HG02981 (cell line): ENCODE measurements around the gene CLEC5A.
A peak's percentile ranks its signal among the peaks of the same experiment; 100 is the strongest.
"Not testable (repeated sequence)": the region's sequence is repeated elsewhere in the genome, so short reads cannot be mapped to it uniquely, and the experiment has no call there.

ENCODE experiments used
- ATAC-seq: cut with Tn5 transposase; IDR thresholded peaks from one replicate; pipeline ENCODE4 v1.9.1; 2021; ENCODE audit warnings: mild to moderate bottlenecking, moderate library complexity; ENCODE audit not compliant: unreplicated experiment

CLEC5A gene

GRCh38 chr7:141949451-141949850, 2.7 kb upstream of the CLEC5A start:
- no peak for ATAC-seq

- no peak for ATAC-seq
These were observed 2.2 kb upstream of the CLEC5A start for GRCh38 chr7:141949021-141949420.

- ATAC-seq = no peak
These were observed 1.4 kb downstream of the CLEC5A start for GRCh38 chr7:141945356-141945755.

GRCh38 chr7:141944811-141945210, 2.0 kb downstream of the CLEC5A start:
- ATAC-seq = no peak

- ATAC-seq = no peak
These were observed 2.9 kb downstream of the CLEC5A start for GRCh38 chr7:141943846-141944245.

GRCh38 chr7:141941075-141941474, 5.7 kb downstream of the CLEC5A start:
- ATAC-seq = no peak

- ATAC-seq = no peak
These were observed 16.6 kb downstream of the CLEC5A start for GRCh38 chr7:141930211-141930610.

GRCh38 chr7:141928845-141929195, 18.0 kb downstream of the CLEC5A start:
- ATAC-seq = no peak

GRCh38 chr7:141928146-141928844, 18.5 kb downstream of the CLEC5A start:
- no peak for ATAC-seq

- no peak for ATAC-seq
These were observed 26.5 kb downstream of the CLEC5A start for GRCh38 chr7:141920281-141920680.

GRCh38 chr7:141916099-141916498, 30.7 kb downstream of the CLEC5A start, which contains the start of gene OR9A4:
Gene OR9A4, plus strand, starts transcription at chr7:141916399. Its CDS starts 2,477 bp downstream, at chr7:141918876.
- no peak for ATAC-seq

GRCh38 chr7:141915565-141915964, 31.2 kb downstream of the CLEC5A start:
- no peak for ATAC-seq

- no peak for ATAC-seq
These were observed 35.4 kb downstream of the CLEC5A start for GRCh38 chr7:141911391-141911790.

GRCh38 chr7:141906285-141906684, 40.5 kb downstream of the CLEC5A start:
- no peak for ATAC-seq

- ATAC-seq = not testable (repeated sequence)
These were observed 47.4 kb downstream of the CLEC5A start for GRCh38 chr7:141899366-141899765.

- ATAC-seq = no peak
These were observed 55.4 kb downstream of the CLEC5A start for GRCh38 chr7:141891336-141891735.

GRCh38 chr7:141889321-141889720, 57.5 kb downstream of the CLEC5A start:
- ATAC-seq = no peak

- peak; percentile 74 for ATAC-seq
These were observed 62.1 kb downstream of the CLEC5A start for GRCh38 chr7:141884539-141885225.

- no peak for ATAC-seq
These were observed 65.8 kb downstream of the CLEC5A start for GRCh38 chr7:141880960-141881359.

- no peak for ATAC-seq
These were observed 69.4 kb downstream of the CLEC5A start for GRCh38 chr7:141877365-141877764.
